Activated CD4-positive, alpha-beta T cell treated with anti-CD3 and anti-CD28 coated beads for 48 hours (primary cell): ENCODE data around the gene NDRG4.

Experiments used
- DNase-seq: peaks from one replicate; pipeline ENCODE4 v3.0.0-alpha.2; 2020

Gene NDRG4

GRCh38 chr16:58548378-58548777 lies 48.4 kb downstream of the NDRG4 start:
- DNase-seq, result no peak

- DNase-seq, result no peak
Measured at GRCh38 chr16:58551496-58551895, 51.6 kb downstream of the NDRG4 start.

GRCh38 chr16:58556678-58557077 lies 56.7 kb downstream of the NDRG4 start:
- DNase-seq, result no peak
